OCI-LY3 (cell line): ENCODE results near the gene NQO2.

Source experiments
- EZH2phosphoT487 ChIP-seq: fragments of 200-600 bp; shearing (Covaris generic); IDR thresholded peaks from 2 replicates; pipeline ENCODE4 v1.6.1; 2018; ENCODE audit warnings: antibody characterized with exemption, mixed run types, low read depth
- TF ChIP-seq, protein P1 (sequence below): fragments of 200-600, 300-600 bp; sonication (generic); IDR thresholded peaks from 2 replicates; pipeline ENCODE4 v1.5.1; 2014; ENCODE audit warnings: antibody characterized with exemption, low read length, low read depth

- TF ChIP-seq, protein P1, sequence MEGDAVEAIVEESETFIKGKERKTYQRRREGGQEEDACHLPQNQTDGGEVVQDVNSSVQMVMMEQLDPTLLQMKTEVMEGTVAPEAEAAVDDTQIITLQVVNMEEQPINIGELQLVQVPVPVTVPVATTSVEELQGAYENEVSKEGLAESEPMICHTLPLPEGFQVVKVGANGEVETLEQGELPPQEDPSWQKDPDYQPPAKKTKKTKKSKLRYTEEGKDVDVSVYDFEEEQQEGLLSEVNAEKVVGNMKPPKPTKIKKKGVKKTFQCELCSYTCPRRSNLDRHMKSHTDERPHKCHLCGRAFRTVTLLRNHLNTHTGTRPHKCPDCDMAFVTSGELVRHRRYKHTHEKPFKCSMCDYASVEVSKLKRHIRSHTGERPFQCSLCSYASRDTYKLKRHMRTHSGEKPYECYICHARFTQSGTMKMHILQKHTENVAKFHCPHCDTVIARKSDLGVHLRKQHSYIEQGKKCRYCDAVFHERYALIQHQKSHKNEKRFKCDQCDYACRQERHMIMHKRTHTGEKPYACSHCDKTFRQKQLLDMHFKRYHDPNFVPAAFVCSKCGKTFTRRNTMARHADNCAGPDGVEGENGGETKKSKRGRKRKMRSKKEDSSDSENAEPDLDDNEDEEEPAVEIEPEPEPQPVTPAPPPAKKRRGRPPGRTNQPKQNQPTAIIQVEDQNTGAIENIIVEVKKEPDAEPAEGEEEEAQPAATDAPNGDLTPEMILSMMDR, result no peak
- TF ChIP-seq EZH2phosphoT487, result no peak
These were observed 49.0 kb upstream of the NQO2 start for GRCh38 chr6:2950713-2951112.
